Omental fat pad (tissue), 4 donors: ENCODE measurements around the gene TOX2. TPM values are rescaled to one million over a fixed set of nuclear protein-coding genes. Genes with fewer than 3 reads are reported as not detected.

Experiments
- ATAC-seq: fragments of 150-250 bp; one replicate; pipeline ENCODE4 v1.9.1; 2016; ENCODE audit warnings: mild to moderate bottlenecking, moderate library complexity; ENCODE audit not compliant: low FRiP score
- DNase-seq: peaks from one replicate; pipeline ENCODE4 v3.0.0-alpha.2; 2019; ENCODE audit warnings: low spot score
- CTCF ChIP-seq, 3 donors: fragments of 450-650 bp; IDR thresholded peaks; one replicate each; pipeline ENCODE4 v1.5.1; 2016 to 2017; ENCODE audit warnings: antibody characterized with exemption in 3 of 3, mild to moderate bottlenecking in 3 of 3, moderate library complexity in 2 of 3
- small RNA-seq: library from RNA; depleted of rRNA; stranded (forward); fragments of <200 nt; gene quantifications from one replicate; pipeline ENCODE3, GENCODE V24; 2016
- total RNA-seq, 4 donors: library from RNA; depleted of rRNA; stranded (reverse); fragments of >200 nt; gene quantifications; one replicate each; pipeline ENCODE4 v1.1.0, GENCODE V29; 2016

TOX2 gene
- total RNA-seq, 4 donors from 2014 or later = 0.44 to 7.1 (median 1.0) TPM

GRCh38 chr20:44113618-44114376 lies 199.1 kb downstream of the TOX2 start:
- DNase-seq (no peak), ATAC-seq (no peak)
- TF ChIP-seq CTCF (IDR thresholded peaks at IDR 0.05) = no peak

GRCh38 chr20:44115181-44115580 lies 200.5 kb downstream of the TOX2 start:
- DNase-seq (no peak), ATAC-seq (no peak)
- TF ChIP-seq CTCF (IDR thresholded peaks at IDR 0.05) = no peak

GRCh38 chr20:44115762-44116644 lies 201.4 kb downstream of the TOX2 start:
- DNase-seq (no peak), ATAC-seq (no peak)
- TF ChIP-seq CTCF (IDR thresholded peaks at IDR 0.05) = no peak

GRCh38 chr20:44117296-44118184 lies 202.9 kb downstream of the TOX2 start:
- no peak for TF ChIP-seq CTCF (IDR thresholded peaks at IDR 0.05)
- ATAC-seq (no peak), DNase-seq (no peak)

GRCh38 chr20:44118185-44119033 lies 203.8 kb downstream of the TOX2 start:
- no peak for TF ChIP-seq CTCF (IDR thresholded peaks at IDR 0.05)
- ATAC-seq (no peak), DNase-seq (no peak)

Small RNAs within 50 kb of the gene (small RNA-seq; reads per million reads assigned to genes)
- gene RN7SL443P = not detected

Other genes with a start within 250 kb of the TOX2 start
- 1 to 10 TPM in 1 of 4 donors, under 1 TPM in 1, not detected in 2; 0.19 to 2.3 TPM for gene MYBL2, start 247.7 kb upstream of the TOX2 start, total RNA-seq
- gene GTSF1L, start 187.8 kb upstream of the TOX2 start, total RNA-seq = not detected